ENCODE results near the gene TEAD3. TPM values are rescaled to one million over a fixed set of nuclear protein-coding genes. Genes with fewer than 3 reads are reported as not detected.

TEAD3 gene
- total RNA-seq, 2 experiments from 2014 or later, result 0.70 to 0.71 TPM

Other genes starting within 250 kb of the TEAD3 start
- 10 to 100 TPM; 33.0 to 33.7 TPM for gene ZNF76, start 237.3 kb downstream of the TEAD3 start, total RNA-seq
- gene DEF6, start 199.3 kb downstream of the TEAD3 start, total RNA-seq, result 10 to 100 TPM; 67.9 to 70.8 TPM
- gene PPARD, start 154.5 kb downstream of the TEAD3 start, total RNA-seq, result 10 to 100 TPM; 15.5 to 17.8 TPM
- gene FANCE, start 44.7 kb downstream of the TEAD3 start, total RNA-seq, result 10 to 100 TPM; 22.2 to 23.1 TPM
- gene RPL10A, start 28.7 kb downstream of the TEAD3 start, total RNA-seq, result 1,000 to 10,000 TPM; 1,836 to 1,849 TPM
- not detected for gene TULP1, start 15.8 kb upstream of the TEAD3 start, total RNA-seq
- gene FKBP5, start 191.8 kb upstream of the TEAD3 start, total RNA-seq, result 10 to 100 TPM; 65.1 to 66.9 TPM
- gene ARMC12, start 240.0 kb upstream of the TEAD3 start, total RNA-seq, result under 1 TPM; 0.38 to 0.42 TPM